Kidney epithelial cell (primary cell): ENCODE measurements around the gene KMT2E. TPM values are rescaled to one million over a fixed set of nuclear protein-coding genes. Genes with fewer than 3 reads are reported as not detected.
"Not testable (repeated sequence)": the region's sequence is repeated elsewhere in the genome, so short reads cannot be mapped to it uniquely, and the experiment has no call there.

Experiments
- DNase-seq: peaks from one replicate; pipeline ENCODE4 v3.0.0-alpha.2; 2010; ENCODE audit warnings: low read depth
- H3K27me3 ChIP-seq: 2 replicates; pipeline ENCODE4 v1.6.0; 2011; ENCODE audit warnings: low read length; ENCODE audit not compliant: control insufficient read depth, insufficient read depth
- H3K36me3 ChIP-seq: 2 replicates; pipeline ENCODE4 v1.5.1; 2011; ENCODE audit warnings: low read length; ENCODE audit not compliant: control insufficient read depth, insufficient read depth
- H3K4me3 ChIP-seq: 2 replicates; pipeline ENCODE4 v1.5.1; 2011; ENCODE audit warnings: low read depth, mild to moderate bottlenecking, control low read depth, low read length
- total RNA-seq: library from RNA; depleted of rRNA; stranded (reverse); fragments of >200 nt; gene quantifications from 2 replicates; pipeline ENCODE4 v1.2.3, GENCODE V29; 2015
- TF ChIP-seq, protein P1 (sequence below): IDR thresholded peaks from 2 replicates; pipeline ENCODE4 v1.5.1; 2011; ENCODE audit warnings: mild to moderate bottlenecking, moderate library complexity, low read length, control low read depth, inconsistent platforms; ENCODE audit not compliant: insufficient read depth, poor library complexity, severe bottlenecking

Gene KMT2E
- total RNA-seq, 1 donor from 2014 or later, result 36.3 TPM

DNA sequence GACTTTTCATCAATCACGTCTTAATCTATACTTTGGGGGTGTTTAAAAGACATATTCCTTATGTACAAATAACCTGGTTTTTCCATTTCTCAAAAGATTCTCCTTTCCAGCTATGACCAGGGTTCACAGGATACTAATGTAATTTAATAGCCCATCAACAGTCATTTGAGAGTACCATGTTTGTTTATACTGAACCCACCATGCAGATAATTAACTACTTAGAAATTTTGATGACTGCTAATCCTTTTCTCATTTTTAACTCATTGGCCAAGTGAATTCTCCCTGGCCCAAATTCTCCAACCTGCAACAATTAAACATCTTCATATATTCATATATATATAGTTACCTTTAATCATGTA is 28.8 kb upstream of the KMT2E start:
- Histone ChIP-seq H3K36me3 (no peaks in the 10 kb centered on the region), H3K4me3 (no peak overlapping the region), H3K27me3 (no peaks in the 10 kb centered on the region)
- TF ChIP-seq, protein P1, sequence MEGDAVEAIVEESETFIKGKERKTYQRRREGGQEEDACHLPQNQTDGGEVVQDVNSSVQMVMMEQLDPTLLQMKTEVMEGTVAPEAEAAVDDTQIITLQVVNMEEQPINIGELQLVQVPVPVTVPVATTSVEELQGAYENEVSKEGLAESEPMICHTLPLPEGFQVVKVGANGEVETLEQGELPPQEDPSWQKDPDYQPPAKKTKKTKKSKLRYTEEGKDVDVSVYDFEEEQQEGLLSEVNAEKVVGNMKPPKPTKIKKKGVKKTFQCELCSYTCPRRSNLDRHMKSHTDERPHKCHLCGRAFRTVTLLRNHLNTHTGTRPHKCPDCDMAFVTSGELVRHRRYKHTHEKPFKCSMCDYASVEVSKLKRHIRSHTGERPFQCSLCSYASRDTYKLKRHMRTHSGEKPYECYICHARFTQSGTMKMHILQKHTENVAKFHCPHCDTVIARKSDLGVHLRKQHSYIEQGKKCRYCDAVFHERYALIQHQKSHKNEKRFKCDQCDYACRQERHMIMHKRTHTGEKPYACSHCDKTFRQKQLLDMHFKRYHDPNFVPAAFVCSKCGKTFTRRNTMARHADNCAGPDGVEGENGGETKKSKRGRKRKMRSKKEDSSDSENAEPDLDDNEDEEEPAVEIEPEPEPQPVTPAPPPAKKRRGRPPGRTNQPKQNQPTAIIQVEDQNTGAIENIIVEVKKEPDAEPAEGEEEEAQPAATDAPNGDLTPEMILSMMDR, result no peak
- DNase-seq, result no peak

DNA sequence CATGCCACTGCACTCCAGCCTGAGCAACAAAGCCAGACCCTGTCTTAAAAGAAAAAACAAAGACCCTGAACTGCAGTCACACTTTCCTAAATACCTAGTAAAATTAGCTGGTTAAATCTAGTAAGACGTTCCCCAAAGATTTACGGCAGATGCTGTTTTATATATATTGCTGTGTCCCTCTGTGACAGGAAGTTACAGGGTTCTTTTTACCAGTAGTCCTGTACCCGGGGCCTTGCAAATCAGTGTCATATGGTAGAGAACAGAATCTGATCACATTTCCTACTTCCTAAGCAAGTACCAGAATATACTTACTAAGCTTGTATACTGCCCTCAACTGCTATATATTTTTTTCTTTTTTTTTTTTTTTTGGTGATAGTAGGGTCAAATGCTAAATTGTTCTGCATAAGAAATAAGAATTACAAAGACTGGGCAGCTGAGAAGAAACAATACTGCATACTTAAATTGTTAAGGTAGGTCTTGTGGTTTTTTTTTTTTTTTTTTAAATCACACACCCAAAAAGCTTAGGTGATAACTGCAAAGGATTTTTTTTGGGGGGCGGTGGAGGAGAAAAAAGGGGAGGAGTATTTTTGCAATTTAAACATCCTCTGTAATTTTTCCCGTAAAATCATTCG is 27.3 kb upstream of the KMT2E start:
- H3K4me3 ChIP-seq, result no peak overlapping the region
- TF ChIP-seq, protein P1, result no peak
- DNase-seq, result no peak
- H3K36me3 ChIP-seq, result no peaks in the 10 kb centered on the region
- H3K27me3 ChIP-seq, result no peaks in the 10 kb centered on the region

DNA sequence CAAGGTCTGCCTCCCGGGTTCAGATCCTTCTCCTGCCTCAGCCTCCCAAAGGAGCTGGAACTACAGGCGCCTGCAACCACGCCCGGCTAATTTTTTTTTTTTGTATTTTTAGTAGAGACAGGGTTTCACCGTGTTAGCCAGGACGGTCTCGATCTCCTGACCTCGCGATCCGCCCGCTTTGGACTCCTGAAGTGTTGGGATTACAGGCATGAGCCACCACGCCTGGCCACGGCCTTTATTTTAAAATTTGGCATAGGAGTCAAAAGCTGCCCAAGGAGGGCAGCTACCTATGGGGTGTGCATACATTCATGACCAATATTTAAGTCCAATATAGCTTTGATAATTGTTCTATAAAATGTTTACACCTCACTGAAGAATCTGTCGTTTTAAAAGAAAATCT is 26.6 kb upstream of the KMT2E start:
- not testable (repeated sequence) for H3K4me3 ChIP-seq, H3K27me3 ChIP-seq, H3K36me3 ChIP-seq, DNase-seq

DNA sequence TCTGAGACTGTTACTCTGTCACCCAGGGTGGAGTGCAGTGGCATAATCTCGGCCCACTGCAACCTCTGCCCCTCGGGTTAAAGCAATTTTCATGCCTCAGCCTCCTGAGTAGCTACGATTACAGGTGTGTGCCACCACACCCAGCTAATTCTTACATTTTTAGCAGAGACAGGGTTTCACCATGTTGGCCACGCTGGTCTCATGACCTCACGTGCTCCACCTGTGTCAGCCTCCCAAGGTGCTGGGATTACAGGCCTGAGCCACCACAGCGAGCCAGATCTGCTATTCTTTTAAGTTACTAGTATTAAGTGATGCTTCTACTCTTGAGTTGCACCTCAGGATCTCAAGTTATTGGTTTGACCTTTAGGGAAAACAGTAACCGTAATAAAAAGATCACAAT is 23.0 kb upstream of the KMT2E start:
- Histone ChIP-seq H3K27me3 (no peaks in the 10 kb centered on the region), H3K36me3 (no peaks in the 10 kb centered on the region), H3K4me3 (no peak overlapping the region)
- DNase-seq, result no peak
- TF ChIP-seq, protein P1, result no peak

DNA sequence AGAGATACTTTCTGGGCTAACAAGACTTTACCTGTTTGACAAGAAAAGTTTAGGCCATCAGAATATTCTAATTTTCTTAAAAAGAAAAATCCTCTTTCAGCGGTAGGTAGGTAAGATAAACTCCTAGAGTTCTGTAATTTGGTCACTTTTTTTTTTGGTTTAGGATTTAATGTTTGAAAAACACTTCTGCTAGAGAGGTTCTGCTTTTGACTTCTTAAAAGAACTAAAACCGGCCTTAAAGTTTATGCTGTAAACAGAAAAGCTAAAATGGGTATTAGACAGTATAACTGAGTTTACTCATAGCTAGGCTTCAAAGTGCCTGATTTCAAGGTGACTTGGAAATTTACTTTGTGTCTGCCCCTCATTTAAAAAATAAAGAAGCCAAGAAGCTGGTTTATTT is 21.7 kb upstream of the KMT2E start:
- Histone ChIP-seq H3K36me3 (no peaks in the 10 kb centered on the region), H3K27me3 (no peaks in the 10 kb centered on the region), H3K4me3 (no peak overlapping the region)
- TF ChIP-seq, protein P1, result no peak
- DNase-seq, result no peak

DNA sequence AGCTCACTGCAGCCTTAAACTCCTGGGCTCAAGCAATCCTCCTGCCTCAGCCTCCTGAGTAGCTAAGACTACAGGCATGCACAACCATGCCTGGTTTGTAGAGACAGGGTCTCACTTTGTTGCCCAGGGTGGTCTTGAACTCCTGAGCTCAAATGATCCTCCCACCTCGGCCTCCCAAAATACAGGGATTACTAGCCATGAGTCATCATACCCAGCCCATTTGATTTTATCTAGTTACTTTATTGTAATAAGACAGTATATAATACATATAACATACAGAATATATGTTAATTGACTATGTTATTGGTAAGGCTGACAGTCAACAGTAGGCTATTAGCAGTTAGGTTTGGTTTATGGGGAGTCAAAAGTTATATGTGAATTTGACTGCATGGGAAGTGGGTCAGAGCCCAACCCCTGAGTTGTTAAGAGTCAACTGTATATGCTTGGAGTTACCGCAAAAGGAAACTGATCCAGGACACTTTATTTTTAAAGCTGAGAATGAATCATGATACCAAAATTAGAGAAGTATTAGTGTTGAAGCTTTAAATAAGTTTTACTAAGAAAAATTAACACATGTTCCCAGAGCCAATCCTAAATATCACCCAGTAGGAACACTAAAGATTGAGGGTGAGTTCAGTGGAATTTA is 20.7 kb upstream of the KMT2E start:
- H3K27me3 ChIP-seq, result no peaks in the 10 kb centered on the region
- no peak for DNase-seq
- no peaks in the 10 kb centered on the region for H3K36me3 ChIP-seq
- TF ChIP-seq, protein P1, result no peak
- H3K4me3 ChIP-seq, result no peak overlapping the region
